ENCODE data around the gene NMT1. TPM values are rescaled to one million over a fixed set of nuclear protein-coding genes. Genes with fewer than 3 reads are reported as not detected.

NMT1 gene
- 66.6 and 83.0 TPM in 2 replicates for total RNA-seq

GRCh38 chr17:45060797-45061605 lies at the start of gene NMT1:
NMT1 (plus strand) TSS chr17:45061317; CDS start chr17:45061330, 13 bp downstream.

GRCh38 chr17:45051060-45051719 lies 9.9 kb upstream of the NMT1 start, which contains the start of gene DCAKD:
DCAKD (minus strand) TSS chr17:45051632; CDS start chr17:45034885, 16,747 bp downstream.

GRCh38 chr17:45132320-45132571 lies 71.1 kb downstream of the NMT1 start, which contains the start of gene PLCD3:
PLCD3 (minus strand) TSS chr17:45132515; CDS start chr17:45132410, 105 bp downstream.

GRCh38 chr17:45135192-45135977 lies 74.3 kb downstream of the NMT1 start, which contains the start of gene ACBD4:
ACBD4 (plus strand) TSS chr17:45135687; CDS start chr17:45136145, 458 bp downstream.

GRCh38 chr17:45148183-45149036 lies 87.3 kb downstream of the NMT1 start, which contains the start of gene HEXIM1:
HEXIM1 (plus strand) TSS chr17:45148475; CDS start chr17:45149191, 716 bp downstream.

Other genes with a start within 250 kb of the NMT1 start
- gene GJC1, start 231.0 kb upstream of the NMT1 start, total RNA-seq = 1.4 and 2.7 TPM in 2 replicates
- gene HIGD1B, start 213.4 kb upstream of the NMT1 start, total RNA-seq = not detected in 2 replicates
- gene EFTUD2, start 161.9 kb upstream of the NMT1 start, total RNA-seq = 56.2 and 75.9 TPM in 2 replicates
- not detected in 2 replicates for gene GFAP, start 145.8 kb upstream of the NMT1 start, total RNA-seq
- gene KIF18B, start 113.5 kb upstream of the NMT1 start, total RNA-seq = 1.00 and 1.5 TPM in 2 replicates
- gene C1QL1, start 93.0 kb upstream of the NMT1 start, total RNA-seq = 0.31 TPM in 1 of 2 replicates, not detected in the other
- gene DCAKD, start 9.7 kb upstream of the NMT1 start, total RNA-seq = 32.4 and 41.5 TPM in 2 replicates
- 50.9 and 93.2 TPM in 2 replicates for gene PLCD3, start 71.2 kb downstream of the NMT1 start, total RNA-seq
- 2.2 and 4.0 TPM in 2 replicates for gene ACBD4, start 74.4 kb downstream of the NMT1 start, total RNA-seq
- gene HEXIM1, start 87.2 kb downstream of the NMT1 start, total RNA-seq = 15.6 and 18.8 TPM in 2 replicates
- 3.9 and 12.4 TPM in 2 replicates for gene HEXIM2, start 100.6 kb downstream of the NMT1 start, total RNA-seq
- gene FMNL1, start 160.6 kb downstream of the NMT1 start, total RNA-seq = 7.9 and 8.0 TPM in 2 replicates
- not detected in 2 replicates for gene SPATA32, start 200.8 kb downstream of the NMT1 start, total RNA-seq